HepG2 (cell line): ENCODE measurements around the gene ALG10B. TPM values are rescaled to one million over a fixed set of nuclear protein-coding genes. Genes with fewer than 3 reads are reported as not detected.

Experiments
- CEBPB ChIP-seq: IDR thresholded peaks from 2 replicates; pipeline ENCODE4 v1.6.1; 2011; ENCODE audit warnings: low read depth, low read length, improper control_type of control experiment, borderline replicate concordance
- ISX ChIP-seq: sonication (generic); formaldehyde crosslinking; conservative IDR thresholded peaks from 2 replicates; pipeline ENCODE4 v1.5.0; 2020; ENCODE audit warnings: missing genetic modification reagents
- REPIN1 ChIP-seq: sonication (generic); formaldehyde crosslinking; IDR thresholded peaks from 2 replicates; pipeline ENCODE4 v1.8.0; 2022; ENCODE audit warnings: missing genetic modification reagents, low read depth, mild to moderate bottlenecking, borderline replicate concordance
- ZNF207 ChIP-seq: fragments of 450-650 bp; IDR thresholded peaks from 2 replicates; pipeline ENCODE4 v1.6.1; 2016; ENCODE audit warnings: antibody characterized with exemption, borderline replicate concordance
- ZNF329 ChIP-seq: sonication (generic); formaldehyde crosslinking; IDR thresholded peaks from 2 replicates; pipeline ENCODE4 v1.9.0; 2021; ENCODE audit warnings: low read depth, mild to moderate bottlenecking, missing genetic modification reagents
- ZNF501 ChIP-seq: sonication (generic); formaldehyde crosslinking; IDR thresholded peaks from 2 replicates; pipeline ENCODE4 v1.5.1; 2020; ENCODE audit warnings: mild to moderate bottlenecking, moderate library complexity, missing genetic modification reagents
- ZNF629 ChIP-seq: sonication (generic); formaldehyde crosslinking; conservative IDR thresholded peaks from 2 replicates; pipeline ENCODE4 v1.5.0; 2020; ENCODE audit warnings: missing genetic modification reagents
- polyA plus RNA-seq, 8 experiments: library from polyadenylated mRNA; depleted of rRNA in 3 of 8; stranded (reverse) in 7 of 8; unstranded in 1 of 8; fragments of >200 nt; fragmentation: Illumina TruSeq in 4 of 8; extraction: Trizol in 4 of 8; gene quantifications; 2 replicates each; pipeline versions ENCODE4 v1.2.1 to v1.2.3, GENCODE V29; 2011 to 2016; ENCODE audit warnings: low read depth in 4 of 8, missing spikeins in 1 of 8, mixed read lengths in 1 of 8; ENCODE audit not compliant: insufficient read depth in 1 of 8
- total RNA-seq, 5 experiments: library from RNA; depleted of rRNA; stranded (reverse); fragments of >200 nt; fragmentation: Illumina TruSeq; extraction: Trizol; gene quantifications; 2 replicates each; pipeline ENCODE4 v1.2.3, GENCODE V29; 2016; ENCODE audit warnings: low read depth in 1 of 5
- TF ChIP-seq, protein P1 (sequence below): sonication (generic); formaldehyde crosslinking; IDR thresholded peaks from 2 replicates; pipeline ENCODE4 v1.8.0; 2022; ENCODE audit warnings: missing genetic modification reagents, mild to moderate bottlenecking, borderline replicate concordance
- TF ChIP-seq, protein P2 (sequence below): sonication (generic); formaldehyde crosslinking; IDR thresholded peaks from 2 replicates; pipeline ENCODE4 v1.5.1; 2020; ENCODE audit warnings: mild to moderate bottlenecking, missing genetic modification reagents, moderate library complexity
- TF ChIP-seq, protein P3 (sequence below): sonication (generic); formaldehyde crosslinking; IDR thresholded peaks from 2 replicates; pipeline ENCODE4 v1.4.0; 2020; ENCODE audit warnings: missing genetic modification reagents; ENCODE audit errors: not compliant biosample characterization
- TF ChIP-seq, protein P4 (sequence below): sonication (generic); formaldehyde crosslinking; conservative IDR thresholded peaks from 2 replicates; pipeline ENCODE4 v1.8.1; 2023; ENCODE audit warnings: missing genetic modification reagents
- TF ChIP-seq, protein P5 (sequence below), 2 experiments: sonication (generic) in 1 of 2; formaldehyde crosslinking in 1 of 2; IDR thresholded peaks; 2 replicates each; pipeline versions ENCODE4 v1.5.1 to v1.6.1; 2011 to 2020; ENCODE audit warnings: borderline replicate concordance in 1 of 2, low read depth in 1 of 2, low read length in 1 of 2, mild to moderate bottlenecking in 1 of 2, missing genetic modification reagents in 1 of 2, moderate library complexity in 1 of 2
- TF ChIP-seq, protein P6 (sequence below): sonication (generic); formaldehyde crosslinking; IDR thresholded peaks from 2 replicates; pipeline ENCODE4 v1.9.0; 2022; ENCODE audit warnings: missing genetic modification reagents, mild to moderate bottlenecking, borderline replicate concordance
- TF ChIP-seq, protein P7 (sequence below): sonication (generic); formaldehyde crosslinking; IDR thresholded peaks from 2 replicates; pipeline ENCODE4 v1.4.0; 2020; ENCODE audit warnings: missing genetic modification reagents, borderline replicate concordance

Gene ALG10B
- total and polyA plus RNA-seq, 2 of the 13 experiments (the other 11 are each of a cell fraction or from before 2014, with no cell fraction given), result 3.3 to 9.3 TPM

DNA sequence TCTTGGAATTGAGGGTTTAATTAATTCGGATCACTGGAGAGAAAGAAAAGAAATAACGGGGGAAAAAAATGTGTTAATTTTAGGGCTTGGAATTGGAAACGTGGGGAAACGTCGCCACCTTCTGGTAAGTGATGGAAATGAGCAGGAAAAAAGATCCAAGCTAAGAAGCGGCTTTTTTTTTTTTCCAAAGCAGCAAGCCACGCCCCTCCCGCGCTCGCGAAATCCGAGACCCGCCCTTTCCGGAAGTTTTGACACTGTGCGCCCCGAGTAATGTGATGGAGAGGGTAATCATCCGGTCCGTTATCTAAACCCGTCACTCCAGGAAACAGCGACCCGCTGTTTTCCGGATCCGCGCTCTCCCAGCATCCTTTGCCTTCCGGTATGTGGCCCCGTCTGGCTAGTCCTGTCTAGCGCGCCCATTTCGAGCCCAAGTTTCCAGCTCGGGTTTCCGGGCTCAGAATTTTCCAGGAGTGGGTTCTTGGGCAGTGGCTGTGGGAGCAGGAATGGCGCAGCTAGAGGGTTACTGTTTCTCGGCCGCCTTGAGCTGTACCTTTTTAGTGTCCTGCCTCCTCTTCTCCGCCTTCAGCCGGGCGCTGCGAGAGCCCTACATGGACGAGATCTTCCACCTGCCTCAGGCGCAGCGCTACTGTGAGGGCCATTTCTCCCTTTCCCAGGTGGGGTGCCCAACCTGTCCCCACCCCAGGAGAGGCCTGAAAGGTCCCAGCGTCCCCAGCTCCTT is at the start of gene ALG10B (continued):
- TF ChIP-seq, protein P1, sequence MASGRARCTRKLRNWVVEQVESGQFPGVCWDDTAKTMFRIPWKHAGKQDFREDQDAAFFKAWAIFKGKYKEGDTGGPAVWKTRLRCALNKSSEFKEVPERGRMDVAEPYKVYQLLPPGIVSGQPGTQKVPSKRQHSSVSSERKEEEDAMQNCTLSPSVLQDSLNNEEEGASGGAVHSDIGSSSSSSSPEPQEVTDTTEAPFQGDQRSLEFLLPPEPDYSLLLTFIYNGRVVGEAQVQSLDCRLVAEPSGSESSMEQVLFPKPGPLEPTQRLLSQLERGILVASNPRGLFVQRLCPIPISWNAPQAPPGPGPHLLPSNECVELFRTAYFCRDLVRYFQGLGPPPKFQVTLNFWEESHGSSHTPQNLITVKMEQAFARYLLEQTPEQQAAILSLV (CRISPR knock-in tag), result no peak
- no peak for TF ChIP-seq ISX (CRISPR knock-in tag)
- TF ChIP-seq, protein P2, sequence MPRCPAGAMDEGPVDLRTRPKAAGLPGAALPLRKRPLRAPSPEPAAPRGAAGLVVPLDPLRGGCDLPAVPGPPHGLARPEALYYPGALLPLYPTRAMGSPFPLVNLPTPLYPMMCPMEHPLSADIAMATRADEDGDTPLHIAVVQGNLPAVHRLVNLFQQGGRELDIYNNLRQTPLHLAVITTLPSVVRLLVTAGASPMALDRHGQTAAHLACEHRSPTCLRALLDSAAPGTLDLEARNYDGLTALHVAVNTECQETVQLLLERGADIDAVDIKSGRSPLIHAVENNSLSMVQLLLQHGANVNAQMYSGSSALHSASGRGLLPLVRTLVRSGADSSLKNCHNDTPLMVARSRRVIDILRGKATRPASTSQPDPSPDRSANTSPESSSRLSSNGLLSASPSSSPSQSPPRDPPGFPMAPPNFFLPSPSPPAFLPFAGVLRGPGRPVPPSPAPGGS (CRISPR knock-in tag), result no peak
- TF ChIP-seq, protein P3, sequence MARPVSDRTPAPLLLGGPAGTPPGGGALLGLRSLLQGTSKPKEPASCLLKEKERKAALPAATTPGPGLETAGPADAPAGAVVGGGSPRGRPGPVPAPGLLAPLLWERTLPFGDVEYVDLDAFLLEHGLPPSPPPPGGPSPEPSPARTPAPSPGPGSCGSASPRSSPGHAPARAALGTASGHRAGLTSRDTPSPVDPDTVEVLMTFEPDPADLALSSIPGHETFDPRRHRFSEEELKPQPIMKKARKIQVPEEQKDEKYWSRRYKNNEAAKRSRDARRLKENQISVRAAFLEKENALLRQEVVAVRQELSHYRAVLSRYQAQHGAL, result peak; percentile 38
- TF ChIP-seq, protein P4, sequence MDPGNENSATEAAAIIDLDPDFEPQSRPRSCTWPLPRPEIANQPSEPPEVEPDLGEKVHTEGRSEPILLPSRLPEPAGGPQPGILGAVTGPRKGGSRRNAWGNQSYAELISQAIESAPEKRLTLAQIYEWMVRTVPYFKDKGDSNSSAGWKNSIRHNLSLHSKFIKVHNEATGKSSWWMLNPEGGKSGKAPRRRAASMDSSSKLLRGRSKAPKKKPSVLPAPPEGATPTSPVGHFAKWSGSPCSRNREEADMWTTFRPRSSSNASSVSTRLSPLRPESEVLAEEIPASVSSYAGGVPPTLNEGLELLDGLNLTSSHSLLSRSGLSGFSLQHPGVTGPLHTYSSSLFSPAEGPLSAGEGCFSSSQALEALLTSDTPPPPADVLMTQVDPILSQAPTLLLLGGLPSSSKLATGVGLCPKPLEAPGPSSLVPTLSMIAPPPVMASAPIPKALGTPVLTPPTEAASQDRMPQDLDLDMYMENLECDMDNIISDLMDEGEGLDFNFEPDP (CRISPR knock-in tag), result no peak
- TF ChIP-seq, protein P5, sequence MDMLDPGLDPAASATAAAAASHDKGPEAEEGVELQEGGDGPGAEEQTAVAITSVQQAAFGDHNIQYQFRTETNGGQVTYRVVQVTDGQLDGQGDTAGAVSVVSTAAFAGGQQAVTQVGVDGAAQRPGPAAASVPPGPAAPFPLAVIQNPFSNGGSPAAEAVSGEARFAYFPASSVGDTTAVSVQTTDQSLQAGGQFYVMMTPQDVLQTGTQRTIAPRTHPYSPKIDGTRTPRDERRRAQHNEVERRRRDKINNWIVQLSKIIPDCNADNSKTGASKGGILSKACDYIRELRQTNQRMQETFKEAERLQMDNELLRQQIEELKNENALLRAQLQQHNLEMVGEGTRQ (IDR thresholded peaks at IDR 0.05; ENCODE audit: low read depth, low read length), result no peak
- TF ChIP-seq, protein P5 (CRISPR knock-in tag; IDR thresholded peaks at IDR 0.05; ENCODE audit: borderline replicate concordance), result no peak
- TF ChIP-seq ZNF329, result no peak
- no peak for TF ChIP-seq CEBPB
- TF ChIP-seq, protein P6, sequence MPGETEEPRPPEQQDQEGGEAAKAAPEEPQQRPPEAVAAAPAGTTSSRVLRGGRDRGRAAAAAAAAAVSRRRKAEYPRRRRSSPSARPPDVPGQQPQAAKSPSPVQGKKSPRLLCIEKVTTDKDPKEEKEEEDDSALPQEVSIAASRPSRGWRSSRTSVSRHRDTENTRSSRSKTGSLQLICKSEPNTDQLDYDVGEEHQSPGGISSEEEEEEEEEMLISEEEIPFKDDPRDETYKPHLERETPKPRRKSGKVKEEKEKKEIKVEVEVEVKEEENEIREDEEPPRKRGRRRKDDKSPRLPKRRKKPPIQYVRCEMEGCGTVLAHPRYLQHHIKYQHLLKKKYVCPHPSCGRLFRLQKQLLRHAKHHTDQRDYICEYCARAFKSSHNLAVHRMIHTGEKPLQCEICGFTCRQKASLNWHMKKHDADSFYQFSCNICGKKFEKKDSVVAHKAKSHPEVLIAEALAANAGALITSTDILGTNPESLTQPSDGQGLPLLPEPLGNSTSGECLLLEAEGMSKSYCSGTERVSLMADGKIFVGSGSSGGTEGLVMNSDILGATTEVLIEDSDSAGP (CRISPR knock-in tag), result peak; percentile 47; the same call in 1 of the 2 replicates
- TF ChIP-seq ZNF207, result no peak
- TF ChIP-seq ZNF629 (CRISPR knock-in tag), result no peak
- peak; percentile 65 for TF ChIP-seq ZNF501 (CRISPR knock-in tag)
- TF ChIP-seq, protein P7, sequence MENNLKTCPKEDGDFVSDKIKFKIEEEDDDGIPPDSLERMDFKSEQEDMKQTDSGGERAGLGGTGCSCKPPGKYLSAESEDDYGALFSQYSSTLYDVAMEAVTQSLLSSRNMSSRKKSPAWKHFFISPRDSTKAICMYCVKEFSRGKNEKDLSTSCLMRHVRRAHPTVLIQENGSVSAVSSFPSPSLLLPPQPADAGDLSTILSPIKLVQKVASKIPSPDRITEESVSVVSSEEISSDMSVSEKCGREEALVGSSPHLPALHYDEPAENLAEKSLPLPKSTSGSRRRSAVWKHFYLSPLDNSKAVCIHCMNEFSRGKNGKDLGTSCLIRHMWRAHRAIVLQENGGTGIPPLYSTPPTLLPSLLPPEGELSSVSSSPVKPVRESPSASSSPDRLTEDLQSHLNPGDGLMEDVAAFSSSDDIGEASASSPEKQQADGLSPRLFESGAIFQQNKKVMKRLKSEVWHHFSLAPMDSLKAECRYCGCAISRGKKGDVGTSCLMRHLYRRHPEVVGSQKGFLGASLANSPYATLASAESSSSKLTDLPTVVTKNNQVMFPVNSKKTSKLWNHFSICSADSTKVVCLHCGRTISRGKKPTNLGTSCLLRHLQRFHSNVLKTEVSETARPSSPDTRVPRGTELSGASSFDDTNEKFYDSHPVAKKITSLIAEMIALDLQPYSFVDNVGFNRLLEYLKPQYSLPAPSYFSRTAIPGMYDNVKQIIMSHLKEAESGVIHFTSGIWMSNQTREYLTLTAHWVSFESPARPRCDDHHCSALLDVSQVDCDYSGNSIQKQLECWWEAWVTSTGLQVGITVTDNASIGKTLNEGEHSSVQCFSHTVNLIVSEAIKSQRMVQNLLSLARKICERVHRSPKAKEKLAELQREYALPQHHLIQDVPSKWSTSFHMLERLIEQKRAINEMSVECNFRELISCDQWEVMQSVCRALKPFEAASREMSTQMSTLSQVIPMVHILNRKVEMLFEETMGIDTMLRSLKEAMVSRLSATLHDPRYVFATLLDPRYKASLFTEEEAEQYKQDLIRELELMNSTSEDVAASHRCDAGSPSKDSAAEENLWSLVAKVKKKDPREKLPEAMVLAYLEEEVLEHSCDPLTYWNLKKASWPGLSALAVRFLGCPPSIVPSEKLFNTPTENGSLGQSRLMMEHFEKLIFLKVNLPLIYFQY, result no peak
- no peak for TF ChIP-seq REPIN1 (CRISPR knock-in tag)
